Fibroblast of skin of right quadriceps (primary cell): ENCODE data around the gene WDR45B.
A peak's percentile ranks its signal among the peaks of the same experiment; 100 is the strongest.
"Not testable (repeated sequence)": the region's sequence is repeated elsewhere in the genome, so short reads cannot be mapped to it uniquely, and the experiment has no call there.

Source experiments
- DNase-seq: peaks from one replicate; pipeline ENCODE4 v3.0.0-alpha.2; 2013

Gene WDR45B

GRCh38 chr17:82655523-82655922 lies 7.3 kb upstream of the WDR45B start:
- DNase-seq = no peak

- DNase-seq = no peak
Observed at GRCh38 chr17:82655038-82655479, 6.8 kb upstream of the WDR45B start.

GRCh38 chr17:82654611-82655010 lies 6.4 kb upstream of the WDR45B start:
- not testable (repeated sequence) for DNase-seq

DNA sequence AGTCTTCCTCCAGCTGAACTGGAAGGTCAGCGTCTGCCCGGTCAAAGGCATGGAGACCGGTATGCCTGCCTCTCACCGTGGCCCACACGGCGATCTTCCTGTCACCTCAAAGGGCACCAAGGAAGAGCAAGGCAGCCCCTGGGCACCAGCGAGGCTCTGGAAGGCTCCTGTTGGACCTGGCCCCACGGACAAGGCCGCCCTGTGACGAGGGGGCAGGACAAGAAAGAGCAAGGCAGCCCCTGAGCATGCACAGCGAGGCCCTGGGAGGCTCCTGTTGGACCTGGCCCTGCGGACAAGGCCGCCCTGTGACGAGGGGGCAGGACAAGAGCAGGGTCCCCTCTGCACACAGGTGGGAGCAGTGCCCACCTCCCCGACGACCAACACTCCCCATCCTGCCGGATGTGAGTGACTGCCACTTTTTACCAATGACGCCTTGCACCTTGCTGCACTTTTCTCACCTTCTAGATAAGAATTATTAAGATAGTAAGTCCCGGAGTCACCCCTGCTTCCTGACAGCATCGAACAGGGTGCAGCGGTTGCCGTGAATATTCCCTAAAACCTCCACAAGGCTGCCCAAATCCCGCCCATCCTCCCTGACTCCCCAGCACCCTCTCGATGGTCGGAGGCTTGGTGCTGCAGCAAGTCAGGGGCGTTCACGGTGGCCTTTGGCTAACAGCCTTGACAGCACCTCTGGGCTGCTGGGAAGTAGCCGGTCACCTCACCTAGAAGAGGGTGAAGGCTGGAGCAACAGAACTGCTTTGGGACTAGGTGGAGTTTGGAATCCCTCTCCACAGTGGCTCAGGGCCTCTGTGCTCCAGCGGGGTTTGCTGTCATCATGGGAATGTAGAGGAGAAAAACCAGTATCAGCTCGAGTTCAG lies 5.6 kb upstream of the WDR45B start:
- no peak for DNase-seq

DNA sequence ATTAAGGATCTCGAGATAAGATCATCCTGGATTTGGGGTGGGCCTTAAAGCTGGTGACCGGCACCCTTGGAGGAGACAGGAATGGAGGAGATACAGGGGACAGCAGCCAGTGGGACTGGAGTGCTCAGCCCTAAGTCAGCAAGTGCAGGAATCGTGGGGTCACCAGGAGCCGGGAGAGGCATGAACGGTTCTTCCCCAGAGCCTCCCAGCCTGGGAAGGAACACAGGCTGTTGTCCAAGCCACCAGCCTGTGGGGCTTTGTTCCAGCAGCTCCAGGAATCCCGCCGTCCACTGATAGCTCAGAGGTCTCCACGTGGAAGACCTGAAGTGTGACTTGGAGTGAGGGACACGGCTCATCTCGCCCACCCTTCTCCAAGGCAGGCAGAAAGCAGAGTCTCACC lies 2.5 kb upstream of the WDR45B start:
- DNase-seq = no peak

- no peak for DNase-seq
Observed at GRCh38 chr17:82649501-82650261, 1.4 kb upstream of the WDR45B start.

DNA sequence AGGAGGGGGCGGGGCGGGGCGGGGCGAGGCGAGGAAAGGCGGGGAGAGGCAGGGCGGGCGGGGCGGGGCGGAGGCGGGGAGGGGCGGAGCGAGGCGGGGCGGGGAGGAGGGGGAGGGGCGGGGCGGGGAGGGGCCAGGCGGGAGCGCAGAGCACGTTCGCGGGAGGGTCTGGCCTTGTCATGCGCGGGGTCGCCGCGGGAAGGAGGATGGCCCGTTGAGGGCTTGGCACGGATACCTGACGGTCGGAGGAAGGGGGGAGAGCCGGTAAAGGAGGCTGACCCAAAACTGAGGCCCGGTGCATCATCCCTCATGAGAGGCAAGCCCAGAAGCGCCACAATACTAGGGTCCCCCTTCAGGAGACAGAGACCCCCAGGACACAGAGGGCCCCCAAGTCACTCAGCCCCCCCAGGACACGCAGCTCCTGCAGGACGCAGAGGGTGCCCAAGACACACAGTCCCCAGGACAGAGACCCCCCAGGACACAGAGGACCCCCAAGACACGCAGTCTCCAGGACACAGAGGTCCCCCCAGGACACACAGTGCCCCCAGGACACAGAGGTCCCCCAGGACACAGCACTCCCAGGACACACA lies 593 bp upstream of the WDR45B start:
- no peak for DNase-seq

GRCh38 chr17:82647593-82648164 lies 565 bp downstream of the WDR45B start:
- no peak for DNase-seq

DNA sequence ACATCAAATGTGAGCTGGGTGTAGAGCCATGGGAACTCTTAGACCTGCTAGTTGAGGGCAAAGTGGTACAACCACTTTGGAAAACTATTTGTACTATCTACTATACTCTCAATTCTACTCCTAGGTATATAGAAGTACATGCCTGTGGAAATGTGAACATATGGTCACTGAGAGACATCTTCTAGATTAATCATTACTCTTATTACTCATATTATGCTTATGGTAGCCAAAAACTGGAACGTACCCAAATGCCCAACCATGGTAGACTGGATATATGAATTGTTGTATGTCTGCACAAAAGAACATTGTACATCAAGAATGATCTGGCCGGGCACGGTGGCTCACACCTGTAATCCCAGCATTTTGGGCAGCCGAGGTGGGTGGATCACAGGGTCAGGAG lies 2.7 kb downstream of the WDR45B start:
- peak; percentile 30 for DNase-seq

GRCh38 chr17:82644148-82644547 lies 4.1 kb downstream of the WDR45B start:
- no peak for DNase-seq

DNA sequence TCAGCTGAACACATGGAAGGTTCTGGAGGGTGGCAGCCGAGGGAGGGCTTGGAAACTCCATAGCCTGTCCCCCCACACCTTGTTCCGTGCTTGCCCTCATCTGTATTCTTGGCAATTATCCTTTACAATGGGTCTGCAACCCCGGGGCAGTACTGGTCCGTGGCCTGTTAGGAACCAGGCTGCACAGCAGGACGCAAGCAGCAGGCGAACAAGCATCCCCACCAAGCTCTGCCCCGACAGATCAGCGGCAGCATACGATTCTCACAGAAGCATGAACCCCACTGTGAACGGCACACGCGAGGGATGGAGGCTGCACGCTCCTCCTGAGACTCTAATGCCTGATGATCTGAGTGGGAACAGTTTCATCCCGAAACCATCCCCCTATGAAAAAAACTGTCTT lies 6.2 kb downstream of the WDR45B start:
- DNase-seq = no peak

- no peak for DNase-seq
Observed at GRCh38 chr17:82640036-82640435, 8.2 kb downstream of the WDR45B start.

DNA sequence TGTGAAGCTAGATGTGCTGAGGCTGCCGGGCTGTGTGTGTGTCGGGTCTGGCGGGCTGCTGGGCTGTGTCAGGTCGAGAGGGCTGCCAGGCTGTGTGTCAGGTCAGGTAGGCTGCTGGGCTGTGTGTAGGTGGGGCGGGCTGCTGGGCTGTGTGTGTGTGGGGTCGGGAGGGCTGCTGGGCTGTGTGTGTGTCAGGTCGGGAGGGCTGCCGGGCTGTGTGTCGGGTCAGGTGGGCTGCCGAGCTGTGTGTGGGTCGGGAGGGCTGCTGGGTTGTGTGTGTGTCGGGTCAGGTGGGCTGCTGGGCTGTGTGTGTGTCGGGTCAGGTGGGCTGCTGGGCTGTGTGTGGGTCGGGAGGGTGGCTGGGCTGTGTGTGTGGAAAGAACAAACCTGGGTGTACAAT lies 8.6 kb downstream of the WDR45B start:
- no peak for DNase-seq

- no peak for DNase-seq
Observed at GRCh38 chr17:82638183-82638773, 10.0 kb downstream of the WDR45B start.

DNA sequence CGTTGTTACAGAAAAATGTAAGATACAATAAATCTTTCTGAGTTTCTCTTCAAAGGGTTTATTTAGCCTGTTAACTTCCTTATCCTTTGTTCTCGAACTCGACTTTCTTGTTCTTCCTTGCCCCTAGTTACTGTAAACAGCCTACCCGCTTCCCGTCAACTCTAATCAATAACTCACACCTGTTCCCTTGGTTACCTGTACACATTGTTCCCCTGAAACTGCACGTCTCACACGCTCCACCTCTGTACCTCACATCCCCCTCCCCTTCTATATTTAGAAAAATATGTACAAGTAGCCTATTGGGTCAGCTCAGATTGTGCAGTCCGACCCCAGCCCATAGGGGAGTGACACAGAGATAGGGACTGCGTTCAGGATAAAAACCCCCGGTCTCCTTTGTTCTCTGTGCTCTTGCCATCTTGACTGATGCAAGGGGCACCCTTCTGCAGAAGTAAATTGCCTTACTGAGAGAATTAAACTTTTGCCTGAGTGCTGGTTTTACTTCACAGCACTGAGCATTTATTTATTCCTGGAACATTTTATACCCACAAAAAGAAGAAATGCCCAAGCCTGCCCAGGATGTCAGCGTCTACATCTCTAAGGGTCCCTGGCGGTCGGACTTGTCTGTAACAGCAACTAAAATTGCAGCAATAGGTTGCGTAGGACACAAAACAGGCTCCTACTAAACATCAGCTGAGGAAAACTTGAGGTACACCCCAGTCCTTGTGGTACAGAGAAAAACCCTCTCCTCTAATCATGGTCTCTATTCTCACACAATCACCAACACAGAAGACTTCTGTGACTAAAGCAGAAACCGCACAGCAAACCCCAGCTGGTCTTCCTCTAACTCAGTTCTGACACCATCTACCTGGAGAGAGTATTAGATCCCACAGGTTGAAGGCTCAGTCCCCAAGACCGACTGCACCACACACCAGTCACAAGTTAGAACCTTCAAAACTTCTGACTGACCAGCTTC lies 11.3 kb downstream of the WDR45B start:
- no peak for DNase-seq

DNA sequence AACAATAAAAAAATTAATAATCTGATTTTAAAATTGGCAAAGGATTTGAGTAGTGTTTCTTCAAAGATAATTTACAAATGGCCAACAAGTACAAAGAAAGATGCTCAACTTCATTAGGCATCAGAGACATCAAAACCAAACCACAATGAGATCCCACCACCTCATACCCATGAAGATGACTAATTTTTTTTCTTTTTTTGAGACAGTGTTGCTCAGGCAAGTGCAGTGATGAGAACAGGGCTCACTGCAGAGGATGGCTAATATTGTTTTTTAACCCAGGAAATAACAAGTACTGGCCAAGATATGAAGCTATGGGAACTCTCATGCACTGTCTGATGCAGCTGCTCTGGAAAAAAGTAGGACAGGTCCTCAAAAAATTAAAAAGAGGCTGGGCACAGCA lies 14.9 kb downstream of the WDR45B start:
- DNase-seq = no peak

- no peak for DNase-seq
Observed at GRCh38 chr17:82632451-82632850, 15.8 kb downstream of the WDR45B start.

- no peak for DNase-seq
Observed at GRCh38 chr17:82631544-82631943, 16.7 kb downstream of the WDR45B start.

- no peak for DNase-seq
Observed at GRCh38 chr17:82630212-82630611, 18.0 kb downstream of the WDR45B start.

DNA sequence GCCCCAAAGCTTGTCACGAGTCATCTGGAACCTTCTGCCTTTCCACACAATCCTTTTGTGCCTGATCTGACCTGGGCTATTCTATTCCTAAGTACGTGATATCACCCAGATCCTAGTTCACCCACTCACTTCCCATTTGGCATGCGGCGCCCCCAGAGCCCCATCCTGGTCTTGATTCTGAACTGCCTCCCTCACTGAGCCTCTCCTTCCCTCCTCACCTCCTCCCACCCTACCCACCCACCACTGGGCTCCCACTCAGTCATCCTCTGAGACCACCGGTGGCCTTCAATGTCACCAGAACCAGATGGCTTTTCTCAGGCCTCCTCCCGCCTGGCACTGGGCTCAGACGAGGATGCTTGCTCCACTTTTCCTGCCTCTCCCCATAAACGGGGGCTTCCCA lies 18.5 kb downstream of the WDR45B start:
- no peak for DNase-seq

- no peak for DNase-seq
Observed at GRCh38 chr17:82627405-82627804, 20.8 kb downstream of the WDR45B start.

DNA sequence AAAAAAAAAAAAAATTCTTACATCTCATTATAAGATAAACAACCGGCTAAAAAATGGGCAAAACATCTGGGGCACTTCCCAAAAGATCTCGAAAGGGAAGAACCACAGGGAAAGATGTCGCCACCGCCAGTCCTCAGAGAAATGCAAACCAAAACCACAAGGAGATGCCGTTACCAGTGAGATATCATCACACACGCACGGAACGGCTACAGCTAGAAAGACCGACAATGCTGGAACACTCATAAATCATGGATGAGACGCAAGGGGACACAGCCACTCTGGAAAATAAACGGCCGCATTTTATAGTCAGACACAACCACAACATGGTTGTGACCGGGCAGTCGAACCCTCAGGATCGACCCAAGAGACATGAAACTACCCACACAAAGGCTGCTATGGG lies 24.5 kb downstream of the WDR45B start:
- no peak for DNase-seq
